GM19328 (cell line): ENCODE measurements around the gene VRK2.
"Not testable (repeated sequence)": the region's sequence is repeated elsewhere in the genome, so short reads cannot be mapped to it uniquely, and the experiment has no call there.

ENCODE experiments used
- ATAC-seq: cut with Tn5 transposase; IDR thresholded peaks from one replicate; pipeline ENCODE4 v1.9.1; 2021; ENCODE audit warnings: mild to moderate bottlenecking, moderate library complexity; ENCODE audit not compliant: unreplicated experiment

The VRK2 gene

GRCh38 chr2:58052978-58053377 is 6.4 kb downstream of the VRK2 start:
- no peak for ATAC-seq

DNA sequence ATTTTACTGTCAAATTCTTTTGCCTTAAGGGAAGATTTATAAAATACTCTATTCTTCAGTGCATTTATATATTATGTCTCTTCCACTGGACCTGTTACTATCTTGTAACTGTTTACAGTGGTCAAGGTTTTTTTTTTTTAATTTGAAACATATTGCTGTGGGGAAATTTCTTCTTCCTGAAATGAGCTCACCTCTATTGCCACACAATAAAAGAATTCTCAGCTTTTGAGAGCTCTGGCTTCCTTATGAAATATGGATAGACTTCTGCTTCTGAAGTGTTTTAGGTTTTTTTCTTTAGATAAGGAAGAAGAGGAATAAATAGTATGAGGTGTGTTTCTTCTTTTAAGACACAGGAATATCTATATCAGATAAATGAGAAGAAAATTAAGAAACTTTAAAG is 7.7 kb downstream of the VRK2 start:
- no peak for ATAC-seq

GRCh38 chr2:58055033-58055786 is 8.6 kb downstream of the VRK2 start:
- no peak for ATAC-seq

DNA sequence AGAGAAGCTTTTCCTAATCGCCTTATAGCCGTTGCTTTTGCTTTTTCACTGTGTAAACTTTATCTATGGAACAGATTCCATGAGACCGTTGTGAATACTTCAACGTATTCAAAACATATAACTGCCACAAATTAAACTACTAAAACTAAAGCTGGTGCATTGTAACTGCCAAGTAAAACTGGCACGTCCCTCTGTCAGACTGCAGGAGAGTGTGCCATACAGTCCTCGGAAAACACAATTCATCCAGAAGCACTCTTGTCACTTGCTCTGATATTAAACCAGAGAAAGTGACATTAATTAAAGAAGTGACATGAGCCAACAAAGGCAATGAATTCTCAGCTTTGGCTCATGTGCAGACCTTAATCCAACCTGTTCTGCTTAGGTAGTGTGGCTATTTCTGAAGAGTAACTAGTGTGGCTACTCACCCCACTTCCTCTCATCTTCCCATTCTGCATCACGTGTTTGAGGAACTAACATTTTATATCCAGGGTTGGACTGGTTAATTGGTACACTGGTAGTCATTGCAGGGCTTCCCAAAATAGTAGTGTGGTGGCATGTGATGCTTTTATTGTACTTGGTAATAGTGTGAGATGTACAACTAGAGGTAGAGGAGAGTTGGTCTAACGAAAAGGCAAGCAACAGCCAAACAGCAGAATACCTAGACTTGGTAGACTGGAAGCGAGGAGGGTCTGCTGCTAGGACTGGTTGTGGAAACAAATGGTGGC is 9.7 kb downstream of the VRK2 start:
- ATAC-seq: no peak

- ATAC-seq: no peak
Observed at GRCh38 chr2:58057707-58058530, 11.3 kb downstream of the VRK2 start.

DNA sequence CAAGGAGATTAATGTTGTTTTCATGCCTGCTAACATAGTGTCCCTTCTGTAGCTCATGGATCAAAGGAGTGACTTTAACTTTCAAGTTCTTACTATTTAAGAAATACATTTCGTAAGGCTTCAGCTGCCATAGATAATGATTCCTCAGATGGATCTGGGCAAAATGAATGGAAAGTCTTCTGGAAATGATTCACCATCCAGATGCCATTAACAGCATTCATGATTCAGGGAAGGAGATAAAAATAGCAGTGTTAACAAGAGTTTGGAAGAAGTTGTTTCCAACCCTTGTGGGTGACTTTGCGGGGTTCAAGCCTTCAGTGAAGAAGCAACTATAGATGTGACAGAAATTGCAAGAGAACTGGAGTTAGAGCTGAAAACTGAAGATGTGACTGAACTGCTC is 17.0 kb downstream of the VRK2 start:
- ATAC-seq: no peak

DNA sequence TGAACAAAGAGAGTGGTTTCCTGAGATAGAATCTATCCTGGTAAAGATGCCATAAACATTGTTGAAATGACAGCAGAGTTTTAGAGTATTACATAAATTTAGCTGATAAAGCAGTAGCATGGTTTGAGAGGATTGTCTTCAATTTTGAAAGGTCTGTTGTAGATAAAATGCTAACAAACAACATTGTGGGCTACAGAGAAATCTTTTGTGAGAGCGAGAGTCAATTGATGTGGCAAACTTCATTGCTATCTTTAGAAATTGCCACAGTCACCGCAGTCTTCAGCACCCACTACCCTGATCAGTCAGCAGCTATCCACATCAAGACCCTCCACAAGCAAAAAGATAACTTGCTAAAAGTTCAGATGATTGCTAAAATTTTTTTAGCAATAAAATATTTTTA is 17.5 kb downstream of the VRK2 start:
- ATAC-seq: no peak

- ATAC-seq: no peak
Observed at GRCh38 chr2:58065248-58065647, 18.6 kb downstream of the VRK2 start.

DNA sequence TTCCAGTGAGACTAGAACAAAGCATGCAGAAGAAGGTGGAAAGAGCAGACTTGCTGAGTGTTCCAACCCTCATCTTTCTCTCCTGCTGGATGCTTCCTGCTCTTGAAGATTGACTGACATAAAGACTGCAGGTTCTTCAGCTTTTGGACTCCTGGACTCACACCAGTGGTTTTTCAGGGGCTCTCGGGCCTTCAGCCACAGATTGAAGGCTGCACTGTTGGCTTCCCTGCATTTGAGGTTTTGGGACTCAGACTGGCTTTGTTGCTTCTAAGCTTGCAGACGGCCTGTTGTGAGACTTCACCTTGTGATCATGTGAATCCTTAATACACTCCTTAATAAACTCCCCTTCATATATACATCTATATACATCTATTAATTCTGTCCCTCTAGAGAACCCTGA is 20.4 kb downstream of the VRK2 start:
- ATAC-seq: no peak

DNA sequence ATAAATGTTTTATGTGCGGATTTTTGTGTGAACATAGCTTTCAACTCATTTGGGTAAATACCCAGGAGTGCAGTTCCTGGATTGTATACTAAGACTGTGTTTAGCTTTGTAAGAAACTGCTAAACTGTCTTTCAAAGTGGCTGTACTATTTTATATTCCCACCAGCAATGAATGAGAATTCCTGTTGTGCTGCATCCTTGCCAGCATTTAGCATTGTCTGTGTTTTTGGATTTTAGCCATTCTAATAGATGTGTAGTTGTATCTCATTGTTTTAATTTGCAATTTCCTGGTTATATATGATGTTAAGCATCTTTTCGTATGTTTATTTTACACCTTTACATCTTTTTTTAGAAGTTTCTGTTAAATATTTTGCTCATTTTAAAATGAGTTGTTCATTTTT is 24.2 kb downstream of the VRK2 start:
- ATAC-seq: no peak

DNA sequence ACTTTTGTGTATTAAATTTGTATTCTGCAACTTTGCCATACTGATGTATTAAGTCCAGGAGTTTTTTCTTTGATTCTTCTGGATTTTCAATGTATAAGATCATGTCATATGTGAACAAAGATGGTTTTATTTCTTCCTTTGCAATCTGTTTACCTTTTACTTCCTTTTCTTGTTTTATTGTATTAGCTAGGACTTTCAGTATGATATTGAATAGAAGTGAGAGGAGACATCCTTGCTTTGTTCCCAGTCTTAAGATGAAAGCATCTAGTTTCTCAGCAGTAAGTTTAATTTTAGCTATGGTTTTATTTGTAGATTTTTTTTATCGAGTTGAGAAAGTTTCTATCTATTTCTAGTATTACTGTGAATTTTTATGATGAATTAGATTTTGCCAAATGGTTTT is 25.5 kb downstream of the VRK2 start:
- no peak for ATAC-seq

GRCh38 chr2:58073008-58073407 is 26.4 kb downstream of the VRK2 start:
- ATAC-seq: no peak

DNA sequence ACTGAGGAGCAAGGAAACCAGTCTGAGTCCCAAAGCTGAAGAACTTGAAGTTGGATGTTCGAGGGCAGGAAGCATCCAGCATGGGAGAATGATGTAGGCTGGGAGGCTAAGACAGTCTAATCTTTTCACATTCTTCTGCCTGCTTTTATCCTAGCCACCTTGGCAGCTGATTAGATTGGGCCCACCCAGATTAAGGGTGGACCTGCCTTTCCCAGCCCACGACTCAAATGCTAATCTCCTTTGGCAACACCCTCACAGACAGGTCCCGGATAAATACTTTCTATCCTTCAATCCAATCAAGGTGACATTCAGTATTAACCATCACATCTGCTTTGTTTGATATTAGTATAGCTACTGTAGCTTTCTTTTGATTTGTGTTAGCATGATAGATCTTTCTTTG is 27.1 kb downstream of the VRK2 start:
- ATAC-seq: no peak

DNA sequence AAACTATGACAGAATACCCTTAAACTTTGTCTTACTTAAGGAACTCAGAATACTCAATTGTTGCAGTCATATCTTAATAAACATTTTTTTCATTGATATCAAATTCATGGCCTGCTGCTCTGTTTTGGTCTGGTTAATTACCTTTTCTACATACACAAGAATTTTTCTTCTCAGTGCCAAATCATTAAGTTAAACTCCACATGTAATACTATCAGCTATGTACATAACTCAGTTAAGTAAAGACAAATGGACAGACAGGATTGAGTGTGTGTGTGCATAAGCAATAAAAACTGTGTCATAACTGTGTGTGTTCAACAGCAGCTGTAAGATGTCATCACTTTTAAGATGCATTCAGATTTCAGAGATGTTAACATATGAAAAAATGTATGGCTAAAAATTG is 34.4 kb downstream of the VRK2 start:
- ATAC-seq: no peak

GRCh38 chr2:58089081-58089480 is 42.5 kb downstream of the VRK2 start:
- no peak for ATAC-seq

DNA sequence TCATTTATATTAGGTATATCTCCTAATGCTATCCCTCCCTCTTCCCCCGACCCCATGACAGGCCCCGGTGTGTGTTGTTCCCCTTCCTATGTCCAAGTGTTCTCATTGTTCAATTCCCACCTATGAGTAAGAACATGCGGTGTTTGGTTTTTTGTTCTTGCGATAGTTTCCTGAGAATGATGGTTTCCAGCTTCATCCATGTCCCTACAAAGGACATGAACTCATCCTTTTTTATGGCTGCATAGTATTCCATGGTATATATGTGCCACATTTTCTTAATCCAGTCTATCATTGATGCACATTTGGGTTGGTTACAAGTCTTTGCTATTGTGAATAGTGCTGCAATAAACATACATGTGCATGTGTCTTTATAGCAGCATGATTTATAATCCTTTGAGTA is 46.2 kb downstream of the VRK2 start:
- not testable (repeated sequence) for ATAC-seq

DNA sequence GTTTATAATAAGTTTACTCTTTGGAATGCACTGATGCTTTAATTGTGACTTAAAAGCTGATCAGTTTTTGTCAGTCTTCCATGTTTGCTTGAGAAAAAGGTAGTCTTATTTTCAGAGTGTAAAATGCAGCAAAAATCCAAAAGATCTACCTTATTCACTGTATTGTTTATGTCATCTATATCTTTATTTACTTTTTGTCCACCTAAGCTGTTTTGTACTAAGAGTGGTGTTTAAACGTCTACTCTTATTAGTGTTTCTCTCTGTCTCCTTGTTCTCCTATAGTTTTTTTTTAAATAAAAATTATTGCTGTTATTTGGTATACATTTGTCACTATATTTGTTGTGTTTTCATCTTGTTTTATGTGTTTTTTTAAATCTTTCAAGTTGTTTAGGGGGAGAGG is 50.4 kb downstream of the VRK2 start:
- ATAC-seq: no peak

DNA sequence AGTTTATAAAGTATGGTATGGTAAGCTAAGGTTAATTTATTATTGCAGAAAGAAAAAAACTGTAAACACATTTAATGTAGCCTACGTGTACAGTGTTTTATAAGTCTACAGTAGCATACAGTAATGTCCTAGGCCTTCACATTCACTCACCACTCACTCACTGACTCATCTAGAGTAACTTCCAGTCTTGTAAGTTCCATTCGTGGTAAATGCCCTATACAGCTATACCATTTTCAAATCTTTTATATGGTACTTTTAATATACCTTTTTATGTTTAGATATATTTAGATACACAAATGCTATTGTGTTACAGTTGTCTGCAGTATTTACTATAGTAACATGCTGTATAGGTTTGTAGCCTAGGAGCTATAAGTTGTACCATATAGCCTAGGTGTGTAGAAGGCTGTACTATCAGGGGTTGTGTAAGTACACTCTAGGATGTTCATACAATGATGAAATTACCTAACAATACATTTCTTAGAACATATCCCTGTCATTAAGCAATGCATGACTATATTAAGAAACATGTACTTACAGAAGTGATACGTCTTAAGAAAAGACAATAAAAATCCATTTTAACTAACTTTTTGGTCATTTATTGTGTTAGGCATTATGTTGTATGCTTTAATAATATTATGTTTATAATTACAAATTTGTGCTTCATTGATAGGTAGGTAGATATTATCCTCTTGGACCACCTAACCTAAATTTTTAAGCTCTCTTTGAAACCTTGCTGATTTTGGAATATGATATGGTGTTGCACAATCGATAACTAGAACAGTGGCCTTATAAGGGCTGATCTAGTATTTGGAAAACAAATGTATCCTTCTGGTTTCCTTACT is 51.9 kb downstream of the VRK2 start:
- no peak for ATAC-seq

DNA sequence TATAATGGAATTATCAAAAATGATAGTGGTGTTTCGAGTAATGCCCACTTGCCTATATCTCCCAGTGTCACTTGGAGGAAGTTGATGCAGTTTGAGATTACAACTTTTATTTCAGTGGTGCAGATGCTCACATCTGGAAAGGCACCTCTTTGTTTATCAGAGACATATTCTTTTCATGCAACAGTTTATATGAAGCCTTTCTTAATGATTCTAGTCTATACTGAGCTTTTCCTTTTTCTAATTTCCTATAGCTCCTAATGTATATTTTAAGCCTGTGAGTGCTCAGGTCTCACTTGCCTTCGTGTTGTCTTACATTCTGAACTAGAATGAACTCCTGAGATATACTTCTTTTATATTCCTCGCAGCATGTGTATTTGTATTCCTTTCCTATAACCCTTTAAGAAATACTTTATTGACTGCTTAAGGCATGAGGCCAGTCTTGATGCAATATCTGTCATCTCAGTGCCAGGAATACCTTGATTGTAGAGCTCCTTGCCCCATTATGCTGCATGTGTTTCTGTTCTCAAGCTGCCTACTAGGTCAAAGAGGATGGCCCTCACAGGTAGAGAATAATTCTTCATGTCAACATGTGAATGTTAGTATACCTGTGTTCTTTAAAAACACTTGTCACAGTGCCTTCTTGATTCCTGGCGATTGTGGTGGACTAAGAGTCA is 52.6 kb downstream of the VRK2 start:
- no peak for ATAC-seq

- no peak for ATAC-seq
Observed at GRCh38 chr2:58101500-58101899, 54.9 kb downstream of the VRK2 start.
